Stimulated activated CD4-positive, alpha-beta T cell treated with anti-CD3 and anti-CD28 coated beads, Interleukin-2, amount 100 ng/mL, for 24 hours (primary cell): ENCODE data around the gene PRKG1.
"Not testable (repeated sequence)": the region's sequence is repeated elsewhere in the genome, so short reads cannot be mapped to it uniquely, and the experiment has no call there.

Experiments
- DNase-seq, 2 donors: peaks; one replicate each; pipeline ENCODE4 v3.0.0-alpha.2; 2020

Gene PRKG1

DNA sequence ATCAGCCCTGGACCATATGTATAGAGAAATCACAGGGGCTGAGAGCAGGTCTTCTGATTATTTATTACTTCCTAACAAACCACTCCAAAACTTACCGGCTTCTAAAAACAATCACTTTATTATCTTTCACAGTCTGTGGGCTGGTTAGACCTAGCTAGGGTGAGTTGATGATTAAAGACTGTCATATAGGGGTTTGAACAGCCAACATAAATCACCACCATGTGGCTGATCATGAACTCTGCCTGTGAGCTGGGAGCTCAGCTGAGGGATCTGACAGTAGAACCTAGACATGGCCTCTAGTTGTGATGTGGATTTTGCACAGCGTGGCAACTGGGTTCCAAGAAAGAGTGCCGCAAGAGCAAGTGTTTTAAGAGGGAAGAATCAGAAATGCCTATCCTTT, 319.8 kb downstream of the PRKG1 start:
- no peak for DNase-seq

DNA sequence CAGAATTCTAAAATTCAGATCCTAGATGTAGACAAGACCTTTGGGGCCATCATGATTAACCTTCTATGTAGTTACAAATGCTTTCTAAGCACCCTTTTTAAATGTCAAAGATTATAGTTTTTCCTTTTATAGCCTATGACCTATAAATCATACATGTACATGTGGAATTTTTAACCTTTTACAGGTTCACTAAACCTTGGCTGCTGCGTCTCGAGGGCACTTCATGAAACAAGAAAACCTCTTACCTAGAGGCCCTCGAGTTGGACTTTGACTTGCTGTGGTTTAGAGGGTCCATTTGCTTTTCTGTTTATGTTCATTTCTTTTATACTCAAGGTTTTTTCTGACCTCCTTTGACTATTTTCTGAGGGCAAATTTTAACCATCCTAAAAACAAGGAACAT, 323.0 kb downstream of the PRKG1 start:
- no peak for DNase-seq

DNA sequence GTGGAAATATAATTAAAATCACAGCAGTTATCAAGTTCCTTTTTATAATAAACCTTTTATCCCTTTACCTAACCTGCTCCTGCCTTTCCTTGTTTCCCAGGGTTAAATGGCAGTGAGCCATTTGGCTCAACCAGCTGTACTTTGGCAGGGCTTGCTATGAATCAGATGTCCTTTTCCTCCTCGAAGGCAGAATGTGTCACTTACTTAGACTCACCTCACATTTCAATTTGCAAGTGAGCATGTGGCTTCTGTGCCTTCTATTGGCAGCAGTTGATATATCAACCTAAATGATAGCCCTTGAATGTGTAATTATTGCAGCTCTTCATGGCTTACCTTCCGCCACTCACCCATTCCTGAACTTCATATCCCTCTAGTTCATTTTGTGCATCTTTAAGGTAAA, 323.4 kb downstream of the PRKG1 start:
- no peak for DNase-seq

DNA sequence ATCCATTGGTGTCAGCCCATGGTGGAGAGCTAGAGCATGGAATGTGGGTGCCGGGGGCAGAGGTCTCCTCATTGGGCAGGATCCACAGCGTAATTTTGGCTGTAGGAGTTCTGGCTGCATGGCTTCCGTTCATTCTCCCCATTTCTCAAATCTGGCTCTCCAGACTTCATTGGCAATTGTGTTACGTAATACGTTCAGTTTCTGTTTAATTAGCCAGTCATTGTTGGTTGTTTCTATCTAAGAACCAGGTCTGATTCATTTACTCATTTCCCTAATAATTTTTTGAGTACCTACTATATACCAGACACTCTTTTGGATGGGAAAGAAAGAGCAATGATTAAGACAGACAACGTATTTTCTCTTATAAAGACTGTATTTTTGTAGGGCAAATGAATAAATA, 325.6 kb downstream of the PRKG1 start:
- no peak for DNase-seq

DNA sequence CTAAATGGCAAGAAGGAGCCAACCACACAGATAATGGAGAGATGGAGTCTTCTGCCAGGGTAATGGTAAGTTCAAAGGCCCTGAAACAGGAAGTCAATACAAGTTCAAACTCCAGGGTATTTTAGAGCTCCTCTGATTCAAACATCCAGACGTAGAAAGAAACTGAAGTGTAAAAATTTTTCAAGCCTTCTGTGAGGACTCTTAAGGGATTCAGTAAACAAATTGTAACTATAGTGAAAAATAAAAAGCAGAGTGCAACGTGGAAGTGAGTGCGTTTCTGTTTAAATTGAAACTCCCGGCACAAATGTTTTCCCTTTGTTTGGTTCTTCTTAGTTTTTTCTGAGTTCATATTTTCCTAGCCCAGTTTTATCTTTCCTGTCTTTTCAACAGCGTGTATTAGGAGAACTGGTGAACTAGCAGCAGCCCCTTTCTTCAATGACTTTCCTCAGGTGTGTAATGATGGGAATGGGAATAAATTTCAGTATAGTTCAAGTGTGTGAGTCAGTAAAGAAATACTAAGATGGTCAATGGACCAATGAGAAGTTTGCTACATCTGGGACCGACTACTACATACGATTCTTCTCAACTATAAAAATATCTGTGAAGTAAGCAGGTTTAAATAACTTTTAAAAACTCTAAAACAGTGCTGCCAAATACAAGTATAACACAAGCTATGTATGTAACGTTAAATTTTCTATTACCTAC, 326.3 kb downstream of the PRKG1 start:
- no peak for DNase-seq

DNA sequence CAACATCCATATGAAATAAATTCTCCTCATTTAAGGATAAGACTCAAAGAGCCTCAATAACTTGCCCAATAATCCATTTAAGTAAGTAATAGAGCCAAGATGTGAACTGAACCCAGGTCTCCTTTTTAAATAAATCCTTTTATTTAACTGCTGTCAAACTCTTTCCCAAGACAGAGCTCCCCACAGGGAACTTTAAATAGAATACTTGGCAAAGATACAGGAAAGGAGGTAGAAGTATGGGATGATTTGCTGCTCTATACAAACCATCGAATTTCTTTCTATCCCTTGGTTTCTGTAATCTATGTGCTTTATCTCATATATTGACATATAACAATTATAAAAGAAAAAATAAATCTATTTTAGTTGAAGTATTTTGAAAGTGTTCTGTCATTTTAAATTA, 329.2 kb downstream of the PRKG1 start:
- DNase-seq, result no peak

DNA sequence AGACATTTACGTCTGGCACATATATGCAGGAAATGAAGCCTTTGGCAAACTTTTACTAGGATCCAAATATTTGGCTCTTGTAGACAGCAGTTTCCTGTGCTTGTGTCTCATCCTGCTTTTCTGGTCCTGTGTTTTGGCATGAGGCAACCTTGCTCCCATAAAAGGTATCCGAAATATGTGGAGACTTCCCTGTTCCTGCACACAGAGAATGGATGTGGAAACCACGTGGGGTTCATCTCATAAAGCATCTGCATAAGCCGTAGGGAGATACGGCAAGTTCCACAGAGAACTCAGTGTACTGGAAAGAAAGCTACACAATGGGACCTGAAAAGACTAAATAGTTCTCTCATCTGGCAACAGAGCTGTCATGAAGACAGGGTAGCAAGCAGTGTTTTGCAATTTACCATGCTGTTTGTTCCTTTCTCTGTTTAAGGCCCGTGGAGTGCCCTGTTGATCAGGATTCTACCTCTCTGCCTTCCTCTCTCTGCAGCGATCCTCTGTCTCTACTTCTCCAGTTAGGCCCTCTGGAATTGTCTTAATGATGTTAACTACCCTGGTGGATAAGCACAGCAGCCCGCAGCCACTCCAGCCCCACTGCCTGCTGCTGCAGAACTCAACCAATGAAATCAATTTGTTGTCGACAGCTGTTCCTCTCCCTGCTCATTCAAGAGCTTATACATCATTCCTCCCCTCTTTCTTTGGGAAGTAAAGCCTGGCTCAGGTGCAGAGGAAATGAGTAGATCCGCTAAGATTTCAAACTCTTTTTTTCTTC, 331.5 kb downstream of the PRKG1 start:
- DNase-seq, result no peak

DNA sequence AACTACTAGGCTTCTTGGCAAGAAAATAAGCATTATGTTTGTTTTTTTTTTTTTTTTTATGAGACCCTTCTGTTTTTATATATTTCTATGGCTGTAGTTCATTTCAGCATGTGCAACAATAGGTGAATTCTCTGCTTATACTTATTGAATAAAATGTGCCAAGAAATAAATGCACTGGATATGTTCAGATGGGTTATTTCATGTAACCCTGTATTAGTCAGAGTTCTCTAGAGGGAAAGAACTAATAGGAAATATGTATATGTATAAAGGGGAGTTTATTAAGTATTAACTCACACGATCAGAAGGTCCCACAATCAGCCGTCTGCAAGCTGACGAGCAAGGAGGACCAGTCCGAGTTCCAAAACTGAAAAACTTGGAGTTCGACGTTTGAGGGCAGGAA, 332.3 kb downstream of the PRKG1 start:
- DNase-seq, result no peak

DNA sequence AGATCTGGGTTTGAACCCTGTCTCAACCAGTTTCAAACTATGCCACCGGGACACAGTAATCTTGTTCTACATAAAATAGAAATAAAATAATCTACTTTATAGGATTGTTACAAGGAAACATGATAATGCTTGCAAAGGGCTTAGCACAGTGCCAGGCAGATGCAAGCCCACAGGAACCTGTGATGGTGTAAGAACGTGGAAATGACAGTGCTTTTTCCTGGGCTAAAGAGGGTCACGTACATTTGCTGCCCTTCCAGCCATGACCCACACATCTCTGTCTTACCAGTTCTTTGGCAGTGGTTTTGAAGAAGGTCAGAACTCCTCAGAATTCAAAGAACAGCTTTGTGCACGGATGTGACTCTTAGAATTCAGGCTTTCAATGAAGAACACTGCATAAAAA, 342.2 kb downstream of the PRKG1 start:
- DNase-seq, result no peak

DNA sequence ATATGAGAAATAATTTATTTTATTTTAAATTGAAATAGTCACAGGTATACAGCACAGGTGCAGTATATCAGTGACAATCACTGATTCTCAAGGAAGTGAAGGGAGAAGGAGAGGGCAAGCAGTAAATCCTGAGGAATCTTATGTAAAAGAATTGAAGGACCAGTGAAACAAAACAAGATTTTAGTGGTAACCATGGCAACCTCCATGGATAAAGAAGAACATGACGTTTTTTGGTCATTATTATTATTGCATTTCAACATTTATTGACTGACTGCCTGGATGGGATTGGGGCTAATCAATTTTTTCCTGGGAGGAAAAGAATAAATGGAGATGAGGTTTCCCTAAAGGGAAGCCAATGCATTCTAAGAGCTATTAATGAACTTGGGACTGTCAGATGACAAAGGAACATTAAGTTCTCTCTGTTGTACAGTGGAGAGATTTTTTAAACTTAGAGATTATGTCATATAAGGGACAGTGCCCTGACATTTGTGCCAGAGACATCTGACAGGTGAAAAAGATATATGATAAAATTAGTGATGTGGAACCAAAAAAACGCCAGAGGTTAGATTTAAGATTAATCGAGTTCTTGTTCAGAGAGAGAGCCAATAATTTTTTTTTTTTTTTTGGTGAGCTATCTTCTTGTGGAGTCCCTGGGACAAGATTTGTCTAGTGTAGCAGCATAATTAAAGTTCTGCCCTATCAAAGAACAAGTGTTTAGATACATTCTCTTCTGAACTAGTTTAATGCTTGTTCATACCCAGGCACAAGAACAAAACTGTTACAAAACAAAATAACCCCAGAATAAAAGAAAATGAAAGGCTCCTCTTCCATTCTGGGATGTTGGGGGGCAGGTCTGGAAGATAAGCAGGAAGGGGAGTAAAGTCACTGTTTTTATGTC, 345.2 kb downstream of the PRKG1 start:
- DNase-seq, result no peak

DNA sequence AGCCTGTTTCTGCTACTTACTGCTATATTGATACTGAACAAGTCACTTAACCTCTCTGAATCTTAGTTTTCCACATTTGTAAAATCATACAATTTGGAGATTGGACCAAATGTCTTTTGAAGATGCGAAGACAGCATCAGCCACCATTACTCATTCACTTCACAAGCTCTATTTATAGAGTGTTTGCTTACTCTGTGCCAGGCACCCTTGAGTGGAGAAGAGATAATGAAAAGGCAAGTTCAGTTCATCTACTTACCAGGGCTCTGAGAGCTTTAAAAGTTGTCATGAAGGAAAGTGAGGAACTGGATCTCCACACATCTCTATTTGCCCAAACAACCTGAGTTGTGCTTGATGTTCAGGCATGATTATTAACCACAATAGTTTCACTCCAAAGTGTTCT, 347.6 kb downstream of the PRKG1 start:
- DNase-seq, result no peak

DNA sequence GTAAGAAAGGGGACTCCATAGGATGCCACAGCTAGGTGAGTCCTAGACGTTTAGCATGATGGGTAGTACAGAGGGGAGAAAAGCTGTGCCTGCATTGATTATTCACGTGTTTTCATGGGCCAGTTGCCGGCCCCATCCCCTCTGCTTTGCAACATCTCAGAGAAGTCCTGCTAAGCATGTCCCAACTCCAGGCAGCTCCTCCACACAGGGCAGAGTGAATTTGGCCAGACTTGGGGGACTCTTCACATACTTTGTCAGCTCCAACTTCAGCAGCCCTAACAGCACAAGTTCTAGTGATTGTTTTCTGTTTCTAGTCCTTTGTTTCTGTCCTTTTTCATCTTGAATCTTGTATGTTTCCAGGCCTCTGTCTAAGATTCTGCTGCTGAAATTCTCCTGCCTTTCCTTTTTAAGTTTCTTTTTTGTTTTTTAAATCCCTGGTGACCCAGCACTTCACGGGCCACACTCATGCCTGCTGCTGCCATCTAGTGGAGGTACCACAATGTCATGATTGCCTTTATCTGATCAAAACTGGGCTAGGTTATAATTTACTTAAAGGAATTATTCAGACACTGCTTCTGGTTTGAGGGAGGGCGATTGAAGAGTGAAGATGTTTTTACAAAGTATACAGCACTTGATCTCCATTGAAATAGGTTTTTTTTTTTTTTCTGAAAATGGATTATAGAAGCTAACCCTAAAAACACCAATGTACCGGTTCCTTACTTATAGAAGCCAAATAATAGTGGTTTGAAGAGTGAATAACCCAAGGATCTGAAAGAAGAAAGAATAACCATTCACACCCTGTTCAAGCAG, 348.2 kb downstream of the PRKG1 start:
- DNase-seq, result peak; percentile 18 to 21

DNA sequence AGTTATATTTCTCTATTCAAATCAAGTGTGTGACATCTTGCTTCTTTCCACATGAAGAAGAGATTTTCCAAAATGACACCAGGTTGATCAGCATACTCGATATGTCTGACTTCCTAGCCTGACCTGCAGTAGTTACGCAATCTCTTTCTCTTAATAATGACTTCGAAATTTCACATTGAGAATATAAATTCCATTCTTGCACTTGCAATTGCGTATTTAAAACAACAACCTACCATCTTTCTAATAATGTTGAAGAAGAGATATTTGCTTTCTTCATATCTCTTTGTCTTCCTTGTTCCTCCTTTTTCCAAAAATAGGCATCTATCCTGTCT, 348.8 kb downstream of the PRKG1 start:
- no peak for DNase-seq

DNA sequence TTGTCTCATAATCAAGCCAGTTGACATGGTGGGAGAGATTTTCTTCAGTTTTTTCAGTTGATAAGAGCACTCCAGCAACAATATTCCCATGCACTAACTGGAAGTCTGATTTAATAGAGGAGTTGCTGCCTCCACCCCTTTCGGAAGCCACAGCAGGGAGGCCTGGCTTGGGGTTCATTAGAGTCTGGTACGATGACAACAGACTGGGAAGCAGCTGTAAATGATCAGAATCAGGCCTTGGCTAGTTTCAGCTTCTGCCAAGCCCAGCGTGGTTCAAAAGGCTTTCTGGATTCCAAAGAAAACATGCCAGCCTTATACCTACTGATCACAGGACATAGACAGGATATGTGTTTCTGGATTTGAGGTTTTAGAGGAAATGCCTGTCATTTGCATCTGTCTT, 351.1 kb downstream of the PRKG1 start:
- no peak for DNase-seq

DNA sequence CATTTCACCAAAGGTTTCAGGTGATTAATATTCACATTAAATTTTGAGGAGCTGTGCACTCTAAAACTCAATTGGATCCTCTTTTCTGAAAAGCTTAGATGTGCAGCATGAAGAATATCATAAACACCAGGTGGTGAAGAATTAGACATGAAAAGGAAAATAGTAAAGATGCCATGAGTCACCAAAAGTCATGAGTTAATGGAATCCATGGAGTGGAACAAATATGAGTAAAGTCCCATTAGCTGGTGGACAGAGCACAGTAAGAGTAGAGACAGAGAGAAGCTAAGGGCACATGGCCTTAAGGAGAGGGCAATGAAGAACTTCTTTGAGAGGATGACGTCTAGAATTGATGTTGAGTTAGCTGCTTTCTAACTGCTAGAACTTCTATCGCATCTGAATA, 353.5 kb downstream of the PRKG1 start:
- no peak for DNase-seq

DNA sequence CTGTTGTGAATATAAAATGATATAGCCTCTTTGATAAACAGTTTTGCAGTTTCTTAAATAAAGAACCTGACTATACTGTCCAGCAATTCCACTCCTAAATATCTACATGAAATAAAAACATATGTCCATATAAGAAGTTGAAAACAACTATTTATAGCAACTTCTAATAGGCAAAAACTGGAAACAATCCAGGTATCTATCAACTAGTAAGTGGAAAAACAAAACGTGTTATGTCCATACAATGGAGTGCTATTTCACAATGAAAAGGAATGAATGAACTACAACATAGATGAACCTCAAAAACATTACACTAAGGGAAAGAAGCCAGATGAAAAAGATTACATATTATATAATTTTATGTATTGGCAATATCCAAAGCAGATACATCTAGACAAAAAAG, 356.2 kb downstream of the PRKG1 start:
- DNase-seq, result no peak

DNA sequence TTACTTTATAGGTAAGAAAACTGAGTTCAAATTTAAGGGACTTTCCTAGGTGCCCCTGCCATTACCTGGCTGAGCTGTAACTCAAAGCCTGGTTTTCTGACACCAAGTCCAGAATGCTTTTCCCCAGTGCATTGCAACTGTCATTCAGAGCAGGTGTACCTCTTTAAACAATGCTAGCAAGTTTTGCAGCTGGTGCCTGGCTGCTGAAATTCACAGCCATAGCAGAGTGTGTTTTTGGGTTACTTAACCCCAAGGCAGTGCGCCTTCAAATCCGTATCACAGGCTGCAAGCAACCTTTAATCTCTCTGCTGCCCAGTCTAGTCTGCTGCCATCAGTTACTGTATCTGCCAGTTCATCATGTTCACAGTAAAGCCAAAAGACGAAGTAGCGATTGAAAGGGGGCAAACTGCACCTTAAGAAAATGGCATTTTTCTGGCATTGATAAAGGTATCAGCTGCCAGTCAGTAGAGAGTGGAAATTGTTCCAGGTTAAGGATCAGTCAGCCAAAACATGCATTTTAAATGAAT, 359.7 kb downstream of the PRKG1 start:
- DNase-seq, result no peak

DNA sequence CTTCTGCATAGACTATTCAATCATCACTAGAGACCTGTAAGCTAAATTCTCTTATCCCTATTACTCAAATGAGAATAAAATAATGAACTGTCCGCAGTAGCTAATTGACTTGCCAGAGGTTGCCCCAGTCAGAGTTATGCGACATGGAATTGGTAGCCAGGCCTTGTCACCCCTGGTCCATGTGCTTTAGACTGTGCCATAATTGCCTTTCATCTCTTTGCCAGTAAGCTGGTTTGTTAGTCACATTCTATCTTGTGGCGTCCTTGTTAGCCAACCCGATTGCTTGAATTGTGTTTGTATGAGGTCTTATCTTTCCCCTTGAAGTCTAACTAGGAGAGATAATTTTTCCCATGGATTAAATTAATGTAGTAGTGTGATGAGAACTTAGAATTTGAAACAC, 362.5 kb downstream of the PRKG1 start:
- no peak for DNase-seq

DNA sequence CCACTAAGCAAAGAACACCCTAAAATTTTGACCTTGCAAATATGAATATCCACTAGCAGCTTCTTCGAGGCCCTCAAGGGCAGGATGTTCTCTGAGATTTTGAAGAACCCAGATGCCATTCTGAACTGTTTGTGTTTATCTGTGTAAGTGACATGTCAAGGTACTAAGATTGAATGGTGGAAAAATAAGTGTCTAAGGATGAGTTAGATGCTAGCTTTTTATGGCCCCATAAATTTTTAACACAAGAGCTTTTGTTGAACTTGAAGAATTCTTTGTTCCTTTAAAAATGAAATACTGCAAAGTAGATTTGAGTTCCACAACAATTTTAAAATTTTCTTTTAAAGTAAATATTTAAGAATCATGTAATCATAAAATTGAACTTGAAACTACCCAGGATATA, 365.4 kb downstream of the PRKG1 start:
- no peak for DNase-seq

DNA sequence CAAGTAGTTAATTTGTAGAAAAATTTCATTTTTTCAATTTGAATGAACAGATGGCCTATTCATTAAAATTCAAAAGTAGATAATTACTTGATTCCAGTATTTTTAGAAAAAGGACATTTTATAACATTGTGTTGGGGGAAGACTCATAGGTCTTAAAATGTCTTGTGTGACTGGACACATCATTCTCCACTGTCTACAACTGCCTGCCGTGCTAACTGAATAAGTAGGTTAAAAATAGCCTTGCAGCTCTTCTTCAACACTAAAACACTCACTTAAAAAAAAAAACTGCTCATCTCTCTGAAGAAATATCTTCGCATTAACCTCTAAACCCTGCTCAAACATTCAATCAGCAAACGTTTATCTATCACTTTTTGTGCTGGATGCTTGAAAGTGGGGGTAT, 371.3 kb downstream of the PRKG1 start:
- no peak for DNase-seq

DNA sequence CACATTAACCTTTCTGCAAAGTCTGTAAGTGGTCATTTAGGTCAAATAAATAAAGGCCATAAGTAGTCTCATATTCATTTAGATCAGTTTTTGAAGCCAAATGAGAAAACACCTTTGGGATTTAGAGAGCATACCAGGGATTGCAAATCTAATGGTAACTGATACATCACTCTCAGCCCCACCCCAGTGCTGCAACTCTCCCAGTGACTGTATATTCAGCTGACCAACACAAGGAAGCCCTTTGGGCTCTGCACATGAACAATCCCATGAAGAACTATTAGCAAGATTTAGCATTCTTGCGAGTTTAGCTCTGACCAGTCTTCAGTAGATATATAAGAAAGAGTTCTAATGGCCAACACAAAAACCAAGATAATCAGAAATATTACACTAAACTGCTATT, 372.8 kb downstream of the PRKG1 start:
- DNase-seq, result no peak

DNA sequence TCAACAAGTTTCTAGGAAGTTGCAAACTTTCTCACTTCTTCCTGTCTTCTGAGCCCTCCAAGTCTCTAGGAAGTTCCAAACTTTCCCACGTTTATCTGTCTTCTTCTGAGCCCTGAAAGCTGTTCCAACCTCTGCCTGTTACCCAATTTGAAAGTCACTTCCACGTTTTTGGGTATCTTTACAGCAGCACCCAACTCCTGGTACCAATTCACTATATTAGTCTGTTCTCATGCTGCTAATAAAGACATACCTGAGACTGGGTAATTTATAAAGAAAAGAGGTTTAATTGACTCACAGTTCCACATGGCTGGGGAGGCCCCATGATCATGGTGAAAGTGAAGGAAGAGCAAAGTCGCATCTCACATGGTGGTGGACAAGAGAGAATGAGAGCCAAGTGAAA, 381.5 kb downstream of the PRKG1 start:
- DNase-seq, result not testable (repeated sequence)

DNA sequence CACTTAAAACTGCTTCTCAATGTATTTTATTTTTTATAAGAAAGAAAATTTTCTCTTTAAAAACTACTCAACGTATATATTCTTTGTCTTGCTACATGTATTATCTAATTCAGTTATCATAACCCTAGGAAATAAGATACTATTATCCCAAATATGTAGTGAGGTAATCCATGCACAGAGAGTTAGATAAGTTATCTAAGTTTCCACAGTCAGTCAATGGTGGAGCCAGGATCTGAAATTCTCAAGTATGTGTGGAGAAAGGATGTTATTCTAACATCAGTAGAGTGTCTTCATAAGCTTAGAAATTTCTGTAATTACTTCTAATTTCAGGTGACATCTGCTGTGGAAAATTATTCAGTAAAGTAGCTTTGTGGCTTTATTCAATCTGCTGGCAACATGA, 385.2 kb downstream of the PRKG1 start:
- no peak for DNase-seq
